ENCODE results near the gene PGM5.

The PGM5 gene

DNA sequence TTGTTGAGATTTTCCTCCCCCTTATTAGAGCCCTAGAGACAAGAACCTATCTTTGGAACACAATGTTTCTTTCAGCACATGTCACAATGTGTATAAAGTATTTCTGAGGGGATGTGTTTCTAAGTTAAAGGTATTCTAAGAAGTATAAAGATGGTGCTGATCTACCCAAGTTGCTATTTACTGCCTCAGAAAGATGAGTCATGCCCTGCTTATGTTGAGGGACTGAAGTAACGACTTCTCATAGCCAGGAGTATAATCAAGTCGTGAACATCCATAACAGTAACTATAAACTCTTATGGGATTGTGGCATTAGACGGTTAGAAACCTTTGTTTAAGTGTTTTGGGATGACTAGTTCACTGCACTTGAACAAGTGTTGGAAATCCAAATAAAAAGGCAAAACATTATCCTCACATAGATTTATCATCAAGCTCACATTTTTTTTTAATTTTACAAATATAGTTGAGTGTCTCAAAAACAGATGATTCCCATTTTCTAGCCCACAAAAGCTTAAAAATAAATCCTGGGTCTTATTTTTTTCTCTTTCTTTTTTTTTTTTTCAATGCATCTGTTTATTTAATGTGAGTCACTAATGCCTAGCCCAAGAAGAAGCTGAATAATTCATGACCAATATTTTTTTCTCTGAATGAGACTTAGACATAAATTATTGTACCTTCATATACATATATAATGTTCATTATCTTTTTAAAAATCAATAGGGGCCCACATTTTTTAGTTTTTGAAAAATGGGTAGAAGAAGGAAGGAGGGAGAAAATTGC, 196.5 kb downstream of the PGM5 start:
- no peak for TF ChIP-seq POLR2AphosphoS5 (IDR thresholded peaks at IDR 0.05; ENCODE audit: low read depth, low read length)
- TF ChIP-seq FOXP2 (optimal IDR thresholded peaks at IDR 0.05; ENCODE audit: borderline replicate concordance, extremely low read depth, extremely low read length, insufficient read depth) = no peak
- no peak for TF ChIP-seq REST (IDR thresholded peaks at IDR 0.05; ENCODE audit: insufficient read depth in 1 of 2, low read depth in 2 of 2, low read length in 2 of 2)
- TF ChIP-seq SIN3A (IDR thresholded peaks at IDR 0.05; ENCODE audit: borderline replicate concordance, insufficient read depth, low read length) = no peak
- TF ChIP-seq TAF1 (IDR thresholded peaks at IDR 0.05; ENCODE audit: borderline replicate concordance, insufficient read depth, low read length) = no peak

- TF ChIP-seq REST (IDR thresholded peaks at IDR 0.05; ENCODE audit: insufficient read depth in 1 of 2, low read depth in 2 of 2, low read length in 2 of 2) = no peak
- no peak for TF ChIP-seq FOXP2 (optimal IDR thresholded peaks at IDR 0.05; ENCODE audit: borderline replicate concordance, extremely low read depth, extremely low read length, insufficient read depth)
- no peak for TF ChIP-seq SIN3A (IDR thresholded peaks at IDR 0.05; ENCODE audit: borderline replicate concordance, insufficient read depth, low read length)
- no peak for TF ChIP-seq TAF1 (IDR thresholded peaks at IDR 0.05; ENCODE audit: borderline replicate concordance, insufficient read depth, low read length)
- no peak for TF ChIP-seq POLR2AphosphoS5 (IDR thresholded peaks at IDR 0.05; ENCODE audit: low read depth, low read length)
Observed at GRCh38 chr9:68555437-68556150, 199.2 kb downstream of the PGM5 start.

GRCh38 chr9:68558545-68558944, 202.1 kb downstream of the PGM5 start:
- TF ChIP-seq SIN3A (IDR thresholded peaks at IDR 0.05; ENCODE audit: borderline replicate concordance, insufficient read depth, low read length) = no peak
- TF ChIP-seq FOXP2 (optimal IDR thresholded peaks at IDR 0.05; ENCODE audit: borderline replicate concordance, extremely low read depth, extremely low read length, insufficient read depth) = no peak
- no peak for TF ChIP-seq REST (IDR thresholded peaks at IDR 0.05; ENCODE audit: insufficient read depth in 1 of 2, low read depth in 2 of 2, low read length in 2 of 2)
- no peak for TF ChIP-seq POLR2AphosphoS5 (IDR thresholded peaks at IDR 0.05; ENCODE audit: low read depth, low read length)
- TF ChIP-seq TAF1 (IDR thresholded peaks at IDR 0.05; ENCODE audit: borderline replicate concordance, insufficient read depth, low read length) = no peak

DNA sequence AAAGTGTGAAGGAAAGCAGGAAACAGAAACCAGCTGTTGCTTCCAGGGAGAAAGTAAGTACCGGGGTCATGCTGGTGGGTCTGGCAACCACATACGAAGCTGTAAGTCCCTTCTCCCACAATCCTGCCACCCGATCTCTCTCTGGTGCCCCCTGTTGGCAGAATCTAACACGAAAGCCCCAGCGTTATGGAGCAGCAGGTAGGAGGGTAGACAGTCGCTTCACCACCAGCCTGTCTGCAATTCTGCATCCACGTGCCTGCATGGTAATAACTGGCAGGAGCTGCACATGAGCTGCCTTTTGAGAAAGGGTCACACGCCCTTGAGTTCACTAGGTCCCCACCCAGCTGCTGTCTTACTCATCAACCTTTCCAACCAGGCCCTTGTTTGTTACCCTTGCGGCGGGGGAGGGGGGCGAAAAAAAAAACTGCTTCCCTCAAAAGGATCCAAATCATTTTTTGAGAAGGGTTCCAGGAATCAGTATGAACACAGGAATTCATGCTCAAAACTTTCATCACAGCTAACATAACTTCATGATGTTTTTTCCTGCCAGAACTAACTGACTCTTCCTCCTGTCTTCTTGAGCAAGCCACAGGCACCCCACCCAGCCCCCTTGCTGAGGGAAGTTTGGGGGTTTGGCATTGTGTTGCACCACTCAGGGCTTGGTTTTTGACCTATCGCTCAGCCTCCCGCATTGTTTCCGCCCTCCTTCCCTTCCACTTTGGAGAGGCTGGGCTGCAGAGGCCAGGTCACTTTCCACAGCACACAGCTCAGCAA, 203.8 kb downstream of the PGM5 start:
- no peak for TF ChIP-seq REST (IDR thresholded peaks at IDR 0.05; ENCODE audit: insufficient read depth in 1 of 2, low read depth in 2 of 2, low read length in 2 of 2)
- TF ChIP-seq POLR2AphosphoS5 (IDR thresholded peaks at IDR 0.05; ENCODE audit: low read depth, low read length) = no peak
- TF ChIP-seq TAF1 (IDR thresholded peaks at IDR 0.05; ENCODE audit: borderline replicate concordance, insufficient read depth, low read length) = no peak
- no peak for TF ChIP-seq FOXP2 (optimal IDR thresholded peaks at IDR 0.05; ENCODE audit: borderline replicate concordance, extremely low read depth, extremely low read length, insufficient read depth)
- TF ChIP-seq SIN3A (IDR thresholded peaks at IDR 0.05; ENCODE audit: borderline replicate concordance, insufficient read depth, low read length) = no peak

Data from PFSK-1 (cell line).